Erythroblast (primary cell): ENCODE results near the gene ZNF649.

ENCODE experiments used
- GATA1 ChIP-seq: IDR thresholded peaks from 2 replicates; pipeline ENCODE4 v1.6.1; 2011; ENCODE audit warnings: low read depth, mild to moderate bottlenecking, control low read depth, low read length, moderate library complexity
- POLR2A ChIP-seq: IDR thresholded peaks from 2 replicates; pipeline ENCODE4 v1.6.1; 2011; ENCODE audit warnings: mild to moderate bottlenecking, low read length

GRCh38 chr19:51889934-51890333, 14.9 kb downstream of the ZNF649 start:
- TF ChIP-seq POLR2A: no peak
- TF ChIP-seq GATA1: no peak
